ENCODE results near the gene BNIPL. TPM values are rescaled to one million over a fixed set of nuclear protein-coding genes. Genes with fewer than 3 reads are reported as not detected.

Gene BNIPL
- total and polyA plus RNA-seq, 2 of the 13 experiments (the other 11 are each of a cell fraction or from before 2014, with no cell fraction given): 0.40 to 1.1 TPM

- TF ChIP-seq ZEB1 (IDR thresholded peaks at IDR 0.05; ENCODE audit: insufficient replicate concordance, low read depth) (no peak), ZNF160 (CRISPR knock-in tag; IDR thresholded peaks at IDR 0.05) (no peak), ARNTL (CRISPR knock-in tag; IDR thresholded peaks at IDR 0.05) (0 out of 2 replicates have a peak, but pooled peaks have one; percentile 16), ZNF18 (CRISPR knock-in tag; IDR thresholded peaks at IDR 0.05; ENCODE audit: insufficient replicate concordance) (no peak), NRL (CRISPR knock-in tag; IDR thresholded peaks at IDR 0.05; ENCODE audit: borderline replicate concordance) (no peak), IRF9 (CRISPR knock-in tag; IDR thresholded peaks at IDR 0.05; ENCODE audit: borderline replicate concordance) (no peak), TOE1 (CRISPR knock-in tag; IDR thresholded peaks at IDR 0.05) (no peak), POGK (CRISPR knock-in tag; conservative IDR thresholded peaks at IDR 0.05) (peak; percentile 27; the same call in 1 of the 2 replicates), SIN3A (IDR thresholded peaks at IDR 0.05; ENCODE audit: borderline replicate concordance, low read depth, low read length) (peak; percentile 19; the same call in 1 of the 2 replicates), RFXAP (CRISPR knock-in tag; IDR thresholded peaks at IDR 0.05; ENCODE audit: borderline replicate concordance) (no peak), ATF7 (IDR thresholded peaks at IDR 0.05) (no peak), ATF7 (CRISPR knock-in tag; IDR thresholded peaks at IDR 0.05) (no peak), MAFF (IDR thresholded peaks at IDR 0.05; ENCODE audit: low read depth, low read length) (no peak), AKNA (CRISPR knock-in tag; IDR thresholded peaks at IDR 0.05; ENCODE audit: borderline replicate concordance) (no peak)
These were observed 11.2 kb downstream of the BNIPL start, which contains the start of gene C1orf56 (continued) for GRCh38 chr1:151047591-151047924.
